Activated T-cell treated with anti-CD3 and anti-CD28 coated beads for 1 hour (primary cell): ENCODE results near the gene MARK3.

Source experiments
- DNase-seq: peaks from one replicate; pipeline ENCODE4 v3.0.0-alpha.2; 2020; ENCODE audit warnings: low read depth

MARK3 gene

GRCh38 chr14:103550451-103551337, 165.5 kb downstream of the MARK3 start:
- DNase-seq = no peak

GRCh38 chr14:103551338-103551762, 166.1 kb downstream of the MARK3 start:
- no peak for DNase-seq

GRCh38 chr14:103552011-103552845, 167.0 kb downstream of the MARK3 start:
- no peak for DNase-seq

DNA sequence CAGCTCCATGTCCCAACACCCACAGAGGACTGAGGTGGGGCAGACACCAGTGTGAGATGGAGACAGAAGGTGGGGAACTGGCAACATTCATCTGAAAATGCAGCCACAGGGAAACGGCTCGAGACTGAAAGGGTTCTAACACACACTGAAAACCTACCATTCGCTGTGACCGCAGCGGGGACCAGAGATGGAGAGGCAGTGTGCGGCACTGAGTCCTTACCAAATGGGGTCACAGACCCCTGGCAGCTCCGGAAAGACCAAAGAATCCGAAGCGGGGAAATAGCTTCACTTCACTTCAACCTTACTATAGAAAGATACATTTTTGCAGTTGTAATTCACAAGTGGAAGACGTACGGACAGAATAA, 167.6 kb downstream of the MARK3 start:
- no peak for DNase-seq
